Measurements from ENCODE around the gene DDX17.

DDX17 gene

DNA sequence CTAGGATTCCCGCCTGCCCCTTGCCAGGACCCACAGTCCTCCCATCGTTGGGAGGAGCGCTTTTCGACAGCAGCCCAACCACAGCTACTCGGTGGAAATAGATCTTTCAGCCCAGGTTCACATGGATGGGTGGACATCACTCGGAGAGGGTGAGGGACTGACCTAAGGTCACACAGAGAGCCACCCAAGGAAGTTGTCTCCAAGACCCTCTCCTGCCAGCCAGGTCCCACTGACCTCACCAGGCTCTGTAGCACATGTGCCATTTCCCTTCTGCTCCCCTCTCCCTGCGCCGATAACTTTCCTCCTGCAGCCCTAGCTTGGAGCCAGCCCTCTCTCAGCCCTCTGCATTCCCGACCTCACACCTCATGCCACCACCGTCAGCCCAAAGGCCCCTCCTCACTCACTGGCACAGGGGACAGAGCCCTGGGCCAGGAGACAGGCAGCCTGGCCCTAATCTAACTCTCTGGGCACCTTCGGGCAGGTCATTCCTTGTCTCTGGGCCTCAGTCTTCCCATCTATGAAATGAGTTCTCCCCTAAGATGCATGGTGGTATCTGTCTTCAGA is 55.8 kb downstream of the DDX17 start:
- H3K4me3 ChIP-seq (ENCODE audit: low read depth, low read length): no peak overlapping the region
- TF ChIP-seq, protein P1, sequence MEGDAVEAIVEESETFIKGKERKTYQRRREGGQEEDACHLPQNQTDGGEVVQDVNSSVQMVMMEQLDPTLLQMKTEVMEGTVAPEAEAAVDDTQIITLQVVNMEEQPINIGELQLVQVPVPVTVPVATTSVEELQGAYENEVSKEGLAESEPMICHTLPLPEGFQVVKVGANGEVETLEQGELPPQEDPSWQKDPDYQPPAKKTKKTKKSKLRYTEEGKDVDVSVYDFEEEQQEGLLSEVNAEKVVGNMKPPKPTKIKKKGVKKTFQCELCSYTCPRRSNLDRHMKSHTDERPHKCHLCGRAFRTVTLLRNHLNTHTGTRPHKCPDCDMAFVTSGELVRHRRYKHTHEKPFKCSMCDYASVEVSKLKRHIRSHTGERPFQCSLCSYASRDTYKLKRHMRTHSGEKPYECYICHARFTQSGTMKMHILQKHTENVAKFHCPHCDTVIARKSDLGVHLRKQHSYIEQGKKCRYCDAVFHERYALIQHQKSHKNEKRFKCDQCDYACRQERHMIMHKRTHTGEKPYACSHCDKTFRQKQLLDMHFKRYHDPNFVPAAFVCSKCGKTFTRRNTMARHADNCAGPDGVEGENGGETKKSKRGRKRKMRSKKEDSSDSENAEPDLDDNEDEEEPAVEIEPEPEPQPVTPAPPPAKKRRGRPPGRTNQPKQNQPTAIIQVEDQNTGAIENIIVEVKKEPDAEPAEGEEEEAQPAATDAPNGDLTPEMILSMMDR (IDR thresholded peaks at IDR 0.05; ENCODE audit: borderline replicate concordance, insufficient read depth, low read depth, low read length): no peak

DNA sequence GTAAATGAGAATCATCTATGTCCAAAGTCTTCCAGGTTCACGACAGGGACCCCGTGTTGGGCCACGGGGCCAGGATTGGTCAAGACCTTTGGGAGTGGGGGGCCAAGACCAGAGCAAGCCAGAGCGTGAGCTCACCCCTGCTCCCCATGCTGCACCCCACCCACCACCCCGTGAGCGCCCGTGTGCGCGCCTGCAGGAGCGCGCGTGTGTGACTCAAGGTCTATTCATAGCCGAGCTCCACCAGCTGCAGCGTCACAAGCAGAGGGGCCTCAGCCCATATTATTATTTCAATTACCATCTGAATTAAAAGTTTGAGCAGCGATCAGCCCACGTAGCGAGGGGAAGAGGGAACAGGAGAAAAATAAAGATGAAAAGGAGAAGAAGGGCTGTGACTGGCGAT is 56.3 kb downstream of the DDX17 start:
- no peak overlapping the region for H3K4me3 ChIP-seq (ENCODE audit: low read depth, low read length)
- TF ChIP-seq, protein P1 (IDR thresholded peaks at IDR 0.05; ENCODE audit: borderline replicate concordance, insufficient read depth, low read depth, low read length): no peak

DNA sequence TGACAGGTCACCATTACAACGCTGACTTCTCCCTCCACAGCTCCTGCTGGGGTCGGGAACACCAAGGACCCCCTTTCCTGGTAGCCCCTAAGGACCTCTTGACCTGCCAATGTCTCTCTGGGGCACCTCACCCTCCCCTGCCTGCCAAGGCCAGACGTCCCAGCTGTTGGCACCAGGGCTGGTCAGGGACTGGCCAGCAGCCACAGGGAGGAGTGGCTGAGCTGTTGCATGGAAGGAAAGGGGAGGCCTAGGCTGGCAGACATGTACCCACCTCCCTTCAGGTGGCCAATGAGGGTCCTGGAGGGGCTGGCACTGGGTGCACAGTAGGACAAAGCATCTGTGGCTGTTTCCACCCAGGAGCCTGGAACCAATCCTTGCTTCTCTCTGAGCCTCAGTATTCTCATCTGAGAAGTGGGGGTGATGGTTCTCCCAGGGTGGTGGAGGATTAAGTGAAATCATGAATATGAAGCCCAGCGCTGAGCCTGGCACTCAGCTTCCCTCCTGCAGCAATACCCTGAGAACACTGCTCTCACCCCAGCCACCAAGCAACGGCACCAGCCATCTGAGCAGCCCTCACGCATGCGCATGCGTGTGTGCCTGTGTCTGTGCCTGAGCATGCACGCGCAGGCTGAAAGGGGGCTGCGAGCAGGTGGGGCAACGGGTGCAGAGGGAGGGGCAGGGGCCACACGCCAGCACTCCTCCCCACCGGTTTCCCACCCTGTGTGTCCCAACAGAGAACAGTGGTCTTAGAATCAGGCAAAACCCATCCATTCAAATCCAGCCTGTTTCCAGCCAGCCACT is 57.0 kb downstream of the DDX17 start:
- TF ChIP-seq, protein P1 (IDR thresholded peaks at IDR 0.05; ENCODE audit: borderline replicate concordance, insufficient read depth, low read depth, low read length): no peak

DNA sequence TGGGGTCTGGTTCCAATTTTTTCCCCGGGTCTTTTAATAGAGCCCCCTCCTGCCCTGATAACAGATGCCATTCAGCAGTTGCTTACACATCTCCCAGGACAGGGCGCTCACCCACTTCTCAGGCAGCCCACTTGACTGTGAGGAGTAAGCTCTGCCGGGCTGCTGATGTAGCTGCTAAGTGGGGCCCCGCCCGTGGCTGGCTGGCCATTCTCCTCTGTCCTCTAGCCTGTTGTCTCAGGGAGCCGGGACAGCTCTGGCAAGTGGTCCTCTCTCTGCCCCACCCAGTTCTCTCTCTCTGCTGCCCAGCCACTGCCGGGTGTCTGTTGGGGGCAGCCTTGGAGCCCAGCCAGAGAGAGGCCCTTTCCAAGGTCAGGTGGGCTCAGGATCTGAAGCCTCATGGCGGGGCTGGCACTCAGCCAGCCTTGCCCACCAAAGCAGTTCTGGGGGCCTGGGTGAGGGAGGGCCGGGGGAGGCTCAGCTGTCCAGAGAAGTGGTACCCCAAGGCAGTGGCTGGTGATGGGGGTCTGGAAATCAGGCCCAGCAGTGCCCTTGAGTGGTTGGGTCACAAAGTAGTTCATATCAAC is 60.0 kb downstream of the DDX17 start:
- H3K4me3 ChIP-seq (ENCODE audit: low read depth, low read length): no peak overlapping the region
- TF ChIP-seq, protein P1 (IDR thresholded peaks at IDR 0.05; ENCODE audit: borderline replicate concordance, insufficient read depth, low read depth, low read length): no peak

More for the DNA sequence above, 57.0 kb downstream of the DDX17 start:
- H3K4me3 ChIP-seq (ENCODE audit: low read depth, low read length): no peak overlapping the region

DNA sequence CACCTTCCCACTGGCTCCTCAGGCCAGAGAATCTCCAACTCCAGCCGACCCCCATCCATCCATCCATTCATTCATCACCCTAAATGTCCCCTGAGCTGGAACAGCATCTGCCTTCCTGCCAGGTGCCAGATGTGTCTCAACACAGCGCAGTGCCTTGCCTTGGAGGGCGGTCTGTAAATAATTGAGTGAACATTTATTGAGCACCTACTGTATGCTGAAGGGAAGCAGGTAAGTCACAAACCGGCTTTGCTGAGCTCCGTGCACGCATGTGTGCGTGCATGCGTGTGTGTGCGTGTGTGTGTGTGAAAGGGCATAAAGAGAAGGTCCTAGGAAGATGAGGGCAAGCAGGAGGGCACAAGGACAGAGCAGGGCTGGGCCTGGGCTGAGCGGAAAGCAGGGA is 61.3 kb downstream of the DDX17 start:
- no peak overlapping the region for H3K4me3 ChIP-seq (ENCODE audit: low read depth, low read length)
- TF ChIP-seq, protein P1 (IDR thresholded peaks at IDR 0.05; ENCODE audit: borderline replicate concordance, insufficient read depth, low read depth, low read length): no peak

DNA sequence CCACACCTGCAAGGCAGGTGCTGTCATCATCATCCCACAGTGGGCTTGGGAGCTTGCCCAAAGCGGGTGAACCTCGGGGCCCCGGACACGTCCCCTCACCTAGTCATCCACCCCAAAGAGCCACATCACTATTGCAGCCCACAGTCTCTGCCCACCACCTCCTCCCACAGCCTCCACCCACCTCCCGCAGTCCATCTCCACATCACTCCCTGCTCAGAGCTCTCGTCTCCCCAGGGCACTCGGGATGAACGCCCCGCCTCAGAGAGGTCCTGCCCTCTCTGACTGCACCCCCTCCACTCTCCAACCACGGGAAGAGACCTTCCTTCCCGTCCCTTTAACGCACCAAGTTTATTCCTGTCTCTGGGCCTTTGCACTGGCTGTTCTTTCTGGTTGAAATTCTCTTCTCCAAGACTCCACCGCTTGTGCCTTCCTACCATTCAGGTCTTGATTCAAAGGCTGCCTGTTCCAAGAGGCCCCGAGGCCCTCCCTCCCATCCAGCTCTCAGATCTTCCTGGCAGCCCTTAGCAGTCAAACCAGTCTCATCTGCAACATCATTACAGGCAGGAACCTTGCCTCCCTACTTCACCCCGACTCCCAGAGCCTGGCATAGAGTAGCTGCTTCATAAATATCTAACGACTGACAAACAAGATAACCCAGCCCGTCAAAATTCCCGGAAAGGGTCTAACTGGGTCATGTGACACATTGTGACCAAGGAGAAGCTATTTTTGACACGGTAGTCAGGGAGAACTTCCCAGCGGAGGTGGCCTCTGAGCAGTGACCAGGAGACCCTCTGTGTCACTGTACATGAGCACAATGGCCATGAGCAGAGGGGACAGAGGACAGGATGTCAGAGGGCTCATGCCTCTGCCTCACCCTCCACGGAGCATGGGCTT is 62.2 kb downstream of the DDX17 start:
- no peak overlapping the region for H3K4me3 ChIP-seq (ENCODE audit: low read depth, low read length)
- TF ChIP-seq, protein P1 (IDR thresholded peaks at IDR 0.05; ENCODE audit: borderline replicate concordance, insufficient read depth, low read depth, low read length): no peak

Data from GM12875 (cell line).